MM.1S (cell line): ENCODE measurements around the gene TYK2.

Experiments
- CTCF ChIP-seq: fragments of 300-600 bp; sonication (generic); IDR thresholded peaks from 2 replicates; pipeline ENCODE4 v1.5.1; 2016; ENCODE audit warnings: antibody characterized with exemption, low read length, mixed read lengths
- EZH2 ChIP-seq: fragments of 300-600 bp; sonication (generic); optimal IDR thresholded peaks from 2 replicates; pipeline ENCODE3; 2017; ENCODE audit warnings: low read depth, mild to moderate bottlenecking, antibody characterized with exemption, low read length, mixed read lengths
- EZH2phosphoT487 ChIP-seq: fragments of 300-600 bp; sonication (generic); IDR thresholded peaks from 2 replicates; pipeline ENCODE4 v1.6.1; 2018; ENCODE audit warnings: antibody characterized with exemption, low read length

GRCh38 chr19:10395917-10396316 is 15.5 kb upstream of the TYK2 start:
- TF ChIP-seq EZH2 (no peak), CTCF (no peak), EZH2phosphoT487 (no peak)
